ENCODE data around the gene DENND1A.

- TF ChIP-seq CTCF (IDR thresholded peaks at IDR 0.05; ENCODE audit: low read depth, low read length, missing input control) (peak; percentile 79), REST (IDR thresholded peaks at IDR 0.05) (no peak), GABPA (IDR thresholded peaks at IDR 0.05 in 1 of 2, conservative IDR thresholded peaks at IDR 0.05 in 1 of 2) (no peak), NR2F2 (IDR thresholded peaks at IDR 0.05) (no peak), YY1 (IDR thresholded peaks at IDR 0.05) (no peak), RXRA (IDR thresholded peaks at IDR 0.05) (no peak), EGR1 (IDR thresholded peaks at IDR 0.05; ENCODE audit: low read depth in 2 of 2) (no peak), TAF1 (conservative IDR thresholded peaks at IDR 0.05) (no peak), RAD21 (IDR thresholded peaks at IDR 0.05) (peak; percentile 90 to 93), ZBTB33 (IDR thresholded peaks at IDR 0.05) (no peak), SP1 (IDR thresholded peaks at IDR 0.05) (no peak), JUND (IDR thresholded peaks at IDR 0.05) (no peak), MAX (IDR thresholded peaks at IDR 0.05) (no peak), HNF4A (conservative IDR thresholded peaks at IDR 0.05) (no peak)
These were observed 527.9 kb downstream of the DENND1A start for GRCh38 chr9:123401879-123402513.
